Stimulated activated CD8-positive, alpha-beta memory T cell treated with anti-CD3 and anti-CD28 coated beads, Interleukin-12 subunit alpha, Interleukin-12 subunit beta, amount 100 ng/mL, for 1 hour (primary cell): ENCODE results near the gene NKPD1.
A peak's percentile ranks its signal among the peaks of the same experiment; 100 is the strongest.
"Not testable (repeated sequence)": the region's sequence is repeated elsewhere in the genome, so short reads cannot be mapped to it uniquely, and the experiment has no call there.

Source experiments
- DNase-seq: peaks from one replicate; pipeline ENCODE4 v3.0.0-alpha.2; 2020; ENCODE audit warnings: low read depth

NKPD1 gene

GRCh38 chr19:45139286-45140143, 21.3 kb downstream of the NKPD1 start:
- no peak for DNase-seq

GRCh38 chr19:45138303-45138751, 22.5 kb downstream of the NKPD1 start:
- DNase-seq = no peak

GRCh38 chr19:45137179-45137761, 23.5 kb downstream of the NKPD1 start:
- no peak for DNase-seq

- DNase-seq = no peak
Measured at GRCh38 chr19:45136507-45137178, 24.1 kb downstream of the NKPD1 start.

- no peak for DNase-seq
Measured at GRCh38 chr19:45135176-45135885, 25.5 kb downstream of the NKPD1 start.

- DNase-seq = no peak
Measured at GRCh38 chr19:45133661-45134060, 27.1 kb downstream of the NKPD1 start.

GRCh38 chr19:45130888-45131615, 29.7 kb downstream of the NKPD1 start:
- DNase-seq = no peak

GRCh38 chr19:45130236-45130635, 30.5 kb downstream of the NKPD1 start:
- no peak for DNase-seq

GRCh38 chr19:45128806-45129205, 32.0 kb downstream of the NKPD1 start:
- DNase-seq = no peak

GRCh38 chr19:45128146-45128545, 32.6 kb downstream of the NKPD1 start:
- DNase-seq = no peak

- DNase-seq = no peak
Measured at GRCh38 chr19:45126654-45127053, 34.1 kb downstream of the NKPD1 start.

GRCh38 chr19:45125975-45126493, 34.7 kb downstream of the NKPD1 start:
- DNase-seq = peak; percentile 27

- no peak for DNase-seq
Measured at GRCh38 chr19:45125360-45125759, 35.4 kb downstream of the NKPD1 start.

GRCh38 chr19:45124021-45124420, 36.8 kb downstream of the NKPD1 start:
- DNase-seq = no peak

GRCh38 chr19:45123440-45123850, 37.3 kb downstream of the NKPD1 start:
- DNase-seq = no peak

GRCh38 chr19:45122832-45123231, 38.0 kb downstream of the NKPD1 start:
- DNase-seq = no peak

GRCh38 chr19:45121827-45122345, 38.9 kb downstream of the NKPD1 start:
- DNase-seq = no peak

- DNase-seq = no peak
Measured at GRCh38 chr19:45119582-45119981, 41.2 kb downstream of the NKPD1 start.

GRCh38 chr19:45118591-45119355, 42.0 kb downstream of the NKPD1 start:
- DNase-seq = not testable (repeated sequence)

GRCh38 chr19:45118106-45118505, 42.7 kb downstream of the NKPD1 start:
- no peak for DNase-seq
